NCI-H526 (cell line): ENCODE measurements around the gene RPS2.

ENCODE experiments used
- DNase-seq, 2 experiments: peaks; one replicate each; lab custom pipeline; 2025; lab: John Stamatoyannopoulos, UW

RPS2 gene

DNA sequence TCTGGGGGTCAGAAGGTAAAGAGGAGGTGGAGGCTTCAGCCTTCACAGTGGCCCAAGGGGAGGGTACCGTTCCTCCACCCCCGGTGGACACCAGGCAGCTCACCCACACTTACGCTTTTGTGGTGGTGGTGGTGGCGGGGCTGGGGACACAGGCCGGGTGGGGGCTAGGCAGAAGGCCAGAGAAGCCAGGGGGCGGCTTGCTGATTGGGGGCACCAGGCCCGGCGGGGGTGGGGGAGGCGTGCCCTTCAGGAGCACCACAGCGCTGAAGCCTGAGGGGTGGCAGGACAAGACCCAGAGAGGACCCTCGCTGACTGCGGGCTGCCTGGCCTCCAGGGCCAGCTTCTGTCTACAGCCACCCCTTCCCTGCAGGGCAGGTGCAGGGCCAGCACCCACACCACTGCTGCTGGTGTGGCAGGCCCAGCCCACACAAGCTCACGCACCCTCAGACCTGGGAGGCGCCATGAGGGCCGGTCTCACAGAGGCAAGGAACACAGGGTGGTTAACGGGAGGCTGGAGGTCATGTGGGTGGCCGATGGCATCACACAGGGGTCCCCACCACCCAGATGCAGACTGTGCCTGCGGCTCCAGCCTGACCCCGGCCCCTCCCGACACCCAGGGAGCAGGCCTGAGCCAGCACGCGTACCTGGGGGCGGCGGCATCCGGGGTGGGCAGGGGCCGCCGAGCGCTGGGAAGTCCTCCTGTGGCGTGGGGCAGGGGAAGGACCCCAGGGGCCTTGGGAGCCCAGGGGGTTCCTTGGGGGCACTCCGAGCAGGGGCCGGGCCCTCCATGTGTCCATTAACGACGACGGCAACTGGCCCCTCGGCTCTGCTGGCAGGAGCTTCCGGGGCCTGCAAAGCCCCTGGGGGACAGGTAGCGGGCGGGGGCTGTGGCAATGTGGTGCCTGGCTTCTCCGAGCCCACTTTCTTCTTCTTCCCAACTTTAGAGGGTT is 34.5 kb upstream of the RPS2 start:
- DNase-seq: no peak

DNA sequence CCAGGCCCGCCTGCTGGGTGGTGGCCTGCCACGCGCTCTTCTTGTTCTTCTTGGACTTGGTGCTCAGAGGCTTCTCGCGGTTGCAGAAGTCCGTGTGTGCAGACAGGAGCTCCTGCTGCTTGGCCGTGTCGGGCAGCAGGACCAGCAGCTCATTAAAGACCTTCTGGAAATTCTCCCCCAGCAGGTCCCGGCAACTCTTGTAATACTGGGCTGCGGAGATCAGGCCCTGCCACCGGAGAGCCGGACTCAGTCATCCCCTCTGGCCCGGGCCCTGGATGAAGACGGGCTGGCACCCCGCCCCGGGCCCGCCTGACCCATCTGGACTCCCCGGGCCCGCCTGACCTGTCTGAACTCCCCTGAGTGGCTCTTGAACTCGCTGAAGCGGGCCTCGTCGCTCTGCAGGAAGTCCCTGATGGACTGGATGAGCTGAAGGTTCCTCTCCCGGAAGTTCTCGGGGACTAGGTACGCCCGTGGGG is 33.8 kb upstream of the RPS2 start:
- DNase-seq: no peak

DNA sequence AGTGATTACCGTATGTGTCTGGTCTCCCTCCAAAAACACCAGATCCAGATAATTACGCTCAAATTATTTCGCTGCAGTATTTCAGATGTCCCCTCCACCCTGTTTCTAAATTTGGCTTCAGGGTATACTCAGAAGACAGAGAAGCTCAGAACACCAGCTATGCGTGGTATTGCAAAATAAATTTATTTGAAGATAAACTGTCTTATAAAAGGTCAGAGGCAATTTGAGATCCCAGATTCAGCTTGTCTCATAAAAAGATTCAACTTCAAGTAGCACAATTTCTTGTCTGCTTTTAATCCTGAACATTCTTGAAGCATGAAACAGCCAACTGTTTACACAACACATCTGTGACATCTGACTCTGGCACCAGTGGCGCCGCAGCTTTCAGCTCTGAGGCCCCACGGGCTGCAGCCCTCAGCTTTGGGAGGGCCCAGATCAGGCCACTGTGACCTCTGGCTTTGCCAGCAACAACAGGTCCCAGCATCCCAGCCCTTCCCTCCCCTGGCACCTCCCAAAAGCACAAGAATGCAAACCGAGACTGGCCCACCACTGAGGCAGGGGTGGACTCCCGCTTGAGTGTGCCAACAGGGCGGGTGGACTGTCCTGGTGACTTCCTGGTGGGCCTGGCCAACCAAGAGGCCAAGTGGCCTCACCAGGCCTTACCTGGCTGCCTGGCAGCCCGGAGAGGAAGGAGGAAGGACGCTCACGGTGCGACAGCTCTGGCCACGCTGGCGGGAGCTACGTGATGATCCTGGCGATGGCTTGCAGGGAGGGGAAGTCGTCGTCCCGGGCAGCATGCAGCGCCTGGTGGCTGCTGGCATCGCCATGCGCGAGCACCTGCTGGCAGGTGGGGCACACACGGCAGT is 33.1 kb upstream of the RPS2 start:
- no peak for DNase-seq

DNA sequence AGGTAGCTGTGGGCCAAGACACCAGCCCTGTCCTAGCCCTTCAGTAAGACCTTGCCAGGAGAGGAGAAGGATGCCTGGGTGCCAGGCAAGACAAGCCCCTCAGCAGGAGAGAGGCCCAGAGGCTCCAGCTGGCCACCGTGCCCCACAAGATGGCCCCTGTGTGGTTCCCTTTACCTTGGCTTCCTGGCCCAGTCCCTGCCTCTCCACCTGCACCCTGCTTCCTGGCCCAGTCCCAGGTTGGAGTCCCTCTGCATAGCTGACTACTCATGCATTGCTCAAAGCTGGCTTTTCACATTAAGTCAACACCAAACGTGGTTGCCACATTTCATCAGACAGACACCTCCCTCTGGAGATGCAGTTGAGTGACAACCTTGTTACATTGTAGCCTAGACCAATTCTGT is 29.1 kb upstream of the RPS2 start:
- DNase-seq: no peak

DNA sequence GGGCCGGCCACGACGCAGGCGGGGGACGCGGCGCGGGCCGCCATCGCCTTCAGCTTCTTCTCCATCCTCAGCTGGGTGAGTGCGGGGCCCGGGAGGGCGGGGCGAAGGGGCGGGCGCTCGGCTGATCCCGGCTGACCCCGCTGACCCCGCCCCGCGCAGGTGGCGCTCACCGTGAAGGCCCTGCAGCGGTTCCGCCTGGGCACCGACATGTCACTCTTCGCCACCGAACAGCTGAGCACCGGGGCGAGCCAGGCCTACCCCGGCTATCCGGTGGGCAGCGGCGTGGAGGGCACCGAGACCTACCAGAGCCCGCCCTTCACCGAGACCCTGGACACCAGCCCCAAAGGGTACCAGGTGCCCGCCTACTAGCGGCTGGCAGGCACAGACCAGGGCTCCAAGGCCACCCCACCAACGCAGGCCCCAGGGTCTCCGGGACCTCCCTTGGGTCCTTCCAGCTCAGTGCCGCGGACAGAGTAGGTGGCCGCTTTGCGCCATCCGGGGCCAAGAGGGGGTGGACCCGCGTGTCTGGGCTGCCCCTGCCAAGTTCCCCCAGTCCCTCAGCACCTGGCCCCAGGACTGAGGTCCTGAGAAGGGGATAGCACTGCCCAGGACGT is 28.2 kb upstream of the RPS2 start:
- no peak for DNase-seq

DNA sequence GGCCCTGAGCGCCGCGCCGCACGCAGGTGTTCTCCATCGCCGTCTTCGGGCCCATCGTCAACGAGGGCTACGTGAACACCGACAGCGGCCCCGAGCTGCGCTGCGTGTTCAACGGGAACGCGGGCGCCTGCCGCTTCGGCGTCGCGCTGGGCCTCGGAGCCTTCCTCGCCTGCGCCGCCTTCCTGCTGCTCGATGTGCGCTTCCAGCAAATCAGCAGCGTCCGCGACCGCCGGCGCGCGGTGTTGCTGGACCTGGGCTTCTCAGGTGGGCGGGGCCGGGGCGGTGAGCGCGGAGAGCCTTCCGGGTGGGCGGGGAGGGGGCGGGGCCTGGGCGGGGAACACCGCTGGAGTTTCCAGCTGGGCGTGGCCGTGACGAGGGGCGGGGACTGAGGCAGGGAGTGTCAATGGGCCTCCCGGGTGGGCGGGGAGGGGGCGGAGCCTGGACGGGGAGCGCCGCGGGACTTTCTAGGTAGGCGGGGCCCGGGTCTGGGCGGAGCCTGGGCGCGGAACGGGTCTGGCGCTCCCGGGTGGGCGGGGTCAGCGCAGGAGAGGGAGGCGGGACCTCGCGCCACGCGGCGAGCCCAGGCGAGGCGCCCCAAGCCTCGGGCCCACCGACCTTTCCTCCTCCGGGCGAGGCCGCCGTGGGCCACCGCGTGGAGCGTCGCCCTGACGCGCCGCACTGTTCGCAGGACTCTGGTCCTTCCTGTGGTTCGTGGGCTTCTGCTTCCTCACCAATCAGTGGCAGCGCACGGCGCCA is 27.5 kb upstream of the RPS2 start:
- DNase-seq: peak in 1 of 2 experiments; percentile 92

DNA sequence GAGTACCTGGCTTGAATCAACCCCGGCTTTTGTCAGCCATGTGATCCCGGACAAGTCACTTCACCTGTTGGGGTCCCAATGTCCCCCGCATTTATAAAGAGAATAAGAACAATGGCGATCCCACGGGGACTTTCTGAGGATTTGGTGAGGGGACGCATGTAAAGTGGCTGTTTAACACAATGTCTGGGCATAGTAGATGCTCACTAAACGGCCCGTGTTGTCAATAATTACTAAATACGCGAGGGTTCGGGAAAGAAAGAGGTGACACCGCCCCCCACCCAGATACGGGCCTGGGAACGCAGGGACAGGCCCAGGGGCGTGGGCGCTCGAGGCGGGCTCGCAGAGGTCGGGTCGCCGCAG is 26.9 kb upstream of the RPS2 start:
- DNase-seq: no peak

DNA sequence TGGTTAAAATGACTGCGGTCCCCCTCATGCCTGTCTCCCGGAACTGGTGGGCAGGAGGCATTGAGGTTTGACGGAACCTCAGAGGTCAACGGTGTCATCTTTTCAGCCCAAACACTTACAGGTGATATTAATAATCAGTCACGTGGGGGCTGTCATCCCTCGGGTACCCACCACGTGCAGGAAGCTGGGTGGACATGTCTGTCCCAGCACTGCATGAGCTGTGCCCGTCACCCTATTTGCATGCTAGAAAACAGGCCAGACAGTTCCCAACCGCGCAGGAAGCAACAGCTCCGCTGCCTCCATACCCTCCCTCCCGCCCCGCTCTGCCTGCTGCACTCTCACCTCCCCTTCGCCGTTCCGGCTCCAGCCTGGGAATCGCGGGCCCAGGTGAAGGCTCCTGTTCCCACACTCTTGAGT is 26.5 kb upstream of the RPS2 start:
- DNase-seq: peak in 1 of 2 experiments; percentile 66

DNA sequence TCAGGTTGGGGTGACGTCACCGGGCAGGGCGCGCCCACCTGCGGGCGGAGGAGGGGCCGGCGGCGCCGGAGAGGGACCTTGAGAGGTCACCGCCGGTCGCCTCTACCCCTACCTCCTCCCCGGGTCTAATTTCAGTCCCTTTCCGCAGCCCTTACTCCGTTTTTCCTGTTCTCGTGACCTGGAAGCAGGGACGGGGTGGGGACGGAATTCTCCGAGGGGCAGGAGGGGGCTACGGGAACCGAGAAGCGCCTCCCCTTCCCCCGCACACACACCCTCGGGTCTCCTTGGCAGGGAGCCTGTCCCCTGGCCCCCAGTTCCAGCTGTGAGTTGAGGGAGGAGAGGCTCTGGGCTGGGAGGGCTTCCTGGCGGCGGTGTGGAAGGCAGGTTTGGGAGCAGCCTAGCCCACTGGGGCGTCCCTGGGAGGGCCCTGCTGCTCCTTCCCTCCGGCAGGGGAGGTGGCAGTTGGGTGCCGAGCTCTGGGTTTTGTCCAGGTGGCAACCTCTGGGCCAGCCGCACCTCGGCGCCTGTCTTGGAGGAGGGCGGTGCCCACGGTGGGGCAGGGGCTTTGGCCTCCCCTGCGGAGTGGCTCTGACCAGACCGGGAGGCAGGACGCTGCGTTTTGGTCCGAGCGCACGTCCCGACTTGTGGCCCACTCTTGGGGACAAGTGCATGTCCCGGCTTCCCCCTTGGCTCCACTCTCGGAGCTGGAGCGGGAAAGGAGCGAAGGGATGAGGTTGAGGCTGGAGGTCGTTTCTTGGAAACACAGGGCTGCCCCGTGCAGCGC is 25.9 kb upstream of the RPS2 start:
- peak in 1 of 2 experiments; percentile 47 for DNase-seq

DNA sequence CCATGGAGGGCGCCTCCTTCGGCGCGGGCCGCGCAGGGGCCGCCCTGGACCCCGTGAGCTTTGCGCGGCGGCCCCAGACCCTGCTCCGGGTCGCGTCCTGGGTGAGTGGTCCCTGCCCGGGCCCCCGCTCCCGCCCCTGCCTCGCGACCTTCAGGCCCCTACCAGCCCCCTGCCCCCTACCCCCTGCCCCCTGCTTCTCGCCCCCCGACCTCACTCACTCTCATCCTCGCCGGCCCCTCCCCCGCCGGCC is 25.4 kb upstream of the RPS2 start:
- no peak for DNase-seq

DNA sequence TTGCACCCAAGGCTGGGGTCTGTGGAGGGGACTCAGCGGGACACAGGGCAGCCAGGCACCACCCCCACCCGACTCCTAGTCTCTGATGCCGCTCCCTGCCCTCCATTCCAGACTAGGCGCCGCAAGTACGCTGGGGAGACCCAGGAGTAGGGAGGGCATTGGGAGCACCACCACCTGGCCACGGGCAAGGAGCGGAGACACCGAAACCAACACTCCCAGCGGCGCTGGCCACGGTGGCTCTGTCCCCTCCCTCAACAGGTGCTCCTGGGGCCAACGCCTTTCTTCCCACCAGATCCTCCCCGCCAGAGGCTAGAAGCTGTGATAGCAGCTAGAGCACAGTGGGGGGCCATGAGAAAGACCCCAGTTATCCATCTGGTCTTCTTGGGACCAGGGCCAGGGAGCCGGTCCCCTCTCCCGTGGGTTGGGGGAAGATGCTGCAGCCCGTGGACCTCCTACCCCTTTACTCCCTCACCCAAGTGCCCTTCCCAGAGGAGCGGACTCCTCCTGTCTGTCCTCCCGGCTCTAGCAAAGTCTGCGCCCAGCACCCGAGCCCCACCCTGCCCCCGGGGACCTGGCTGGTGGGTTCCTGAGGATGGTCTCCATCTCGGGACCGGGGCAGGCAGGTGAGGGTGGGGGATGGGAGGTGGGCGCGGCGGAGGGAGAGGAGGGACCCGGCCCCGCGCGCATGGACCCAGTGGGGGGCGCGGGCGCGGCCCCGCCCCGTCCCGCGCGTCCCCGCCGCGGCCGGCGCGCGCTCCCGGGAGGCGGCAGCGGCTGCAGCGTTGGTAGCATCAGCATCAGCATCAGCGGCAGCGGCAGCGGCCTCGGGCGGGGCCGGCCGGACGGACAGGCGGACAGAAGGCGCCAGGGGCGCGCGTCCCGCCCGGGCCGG is 24.8 kb upstream of the RPS2 start, which contains the start of gene SYNGR3:
TSS of gene SYNGR3 (plus strand) at position 762 of the 892 bp plus-strand sequence. CDS start 133 bp downstream, outside the sequence.
- peak in 1 of 2 experiments; percentile 49 for DNase-seq

DNA sequence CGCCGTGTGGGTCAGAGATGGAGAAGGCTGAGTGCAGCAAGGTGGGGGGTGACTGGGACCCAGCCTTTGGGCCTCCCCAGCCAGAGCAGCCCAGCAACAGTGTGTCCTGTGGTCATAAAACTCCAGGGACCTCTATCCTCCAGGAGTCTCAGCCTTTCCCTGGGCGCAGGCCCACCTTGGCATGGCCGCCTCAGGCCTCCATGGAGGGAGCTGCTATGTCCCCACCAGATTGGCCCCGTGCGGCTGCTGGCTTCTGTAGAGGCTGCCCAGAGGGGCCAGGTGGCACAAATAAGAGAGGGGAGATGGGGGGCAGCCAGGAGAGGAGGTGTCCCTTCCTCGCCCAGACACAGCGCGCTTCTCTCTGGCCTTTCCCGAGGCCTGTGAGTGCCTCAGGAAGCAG is 22.6 kb upstream of the RPS2 start:
- DNase-seq: no peak

DNA sequence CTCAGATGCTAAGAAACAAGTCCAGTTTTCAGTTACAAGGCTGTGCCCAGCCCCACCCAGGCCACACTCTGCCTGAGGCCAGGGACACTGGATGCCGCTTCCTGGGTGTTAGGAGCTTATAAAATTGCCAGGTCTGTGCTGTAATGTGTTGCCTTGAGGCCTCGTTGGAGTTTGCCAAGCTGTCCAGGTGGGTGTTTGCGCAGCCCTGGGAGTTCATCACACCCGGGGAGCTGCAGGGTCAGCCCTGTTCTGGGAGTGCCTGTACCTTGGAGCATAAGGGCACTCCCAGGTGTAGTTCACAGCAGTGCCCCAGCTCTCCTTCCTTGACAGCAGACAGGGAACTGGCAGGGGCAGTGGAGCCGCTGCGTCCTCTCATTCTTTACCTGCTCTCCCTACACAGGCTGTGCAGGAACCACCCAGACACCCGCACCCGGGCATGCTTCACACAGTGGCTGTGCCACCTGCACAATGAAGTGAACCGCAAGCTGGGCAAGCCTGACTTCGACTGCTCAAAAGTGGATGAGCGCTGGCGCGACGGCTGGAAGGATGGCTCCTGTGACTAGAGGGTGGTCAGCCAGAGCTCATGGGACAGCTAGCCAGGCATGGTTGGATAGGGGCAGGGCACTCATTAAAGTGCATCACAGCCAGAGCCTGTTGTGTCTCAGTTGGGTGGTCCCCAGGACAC is 21.0 kb upstream of the RPS2 start:
- DNase-seq: no peak

DNA sequence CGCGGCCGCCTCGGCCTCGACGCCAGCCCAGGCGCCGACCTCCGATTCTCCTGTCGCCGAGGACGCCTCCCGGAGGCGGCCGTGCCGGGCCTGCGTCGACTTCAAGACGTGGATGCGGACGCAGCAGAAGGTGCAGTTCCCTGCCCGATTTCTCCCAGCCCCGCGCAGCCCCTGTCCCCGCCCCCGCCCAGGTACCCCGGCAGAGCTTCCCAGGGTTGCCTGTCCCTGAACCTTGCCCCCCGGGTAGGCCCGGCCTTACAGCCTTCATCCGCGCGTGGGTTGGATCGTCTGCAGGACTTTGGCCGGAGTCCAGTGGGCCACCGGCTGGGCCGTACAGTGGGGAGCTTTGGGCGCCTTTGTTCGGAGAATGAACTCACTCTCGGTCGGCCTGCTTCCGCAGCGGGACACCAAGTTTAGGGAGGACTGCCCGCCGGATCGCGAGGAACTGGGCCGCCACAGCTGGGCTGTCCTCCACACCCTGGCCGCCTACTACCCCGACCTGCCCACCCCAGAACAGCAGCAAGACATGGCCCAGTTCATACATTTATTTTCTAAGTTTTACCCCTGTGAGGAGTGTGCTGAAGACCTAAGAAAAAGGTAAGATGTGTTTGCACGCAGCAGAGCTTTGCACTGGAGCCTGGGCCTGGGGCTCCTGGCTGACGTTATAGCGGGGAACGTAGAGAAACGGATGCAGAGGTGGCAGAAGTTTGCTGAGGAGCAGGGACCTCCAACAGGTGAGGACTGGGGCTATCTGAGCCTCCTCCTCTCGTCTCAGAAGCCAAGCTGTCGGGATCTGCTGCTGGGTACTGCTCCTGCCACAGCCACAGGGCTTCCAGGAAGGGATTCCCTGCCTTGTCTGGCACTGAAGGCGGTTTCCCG is 20.0 kb upstream of the RPS2 start:
- peak in 1 of 2 experiments; percentile 58 for DNase-seq

DNA sequence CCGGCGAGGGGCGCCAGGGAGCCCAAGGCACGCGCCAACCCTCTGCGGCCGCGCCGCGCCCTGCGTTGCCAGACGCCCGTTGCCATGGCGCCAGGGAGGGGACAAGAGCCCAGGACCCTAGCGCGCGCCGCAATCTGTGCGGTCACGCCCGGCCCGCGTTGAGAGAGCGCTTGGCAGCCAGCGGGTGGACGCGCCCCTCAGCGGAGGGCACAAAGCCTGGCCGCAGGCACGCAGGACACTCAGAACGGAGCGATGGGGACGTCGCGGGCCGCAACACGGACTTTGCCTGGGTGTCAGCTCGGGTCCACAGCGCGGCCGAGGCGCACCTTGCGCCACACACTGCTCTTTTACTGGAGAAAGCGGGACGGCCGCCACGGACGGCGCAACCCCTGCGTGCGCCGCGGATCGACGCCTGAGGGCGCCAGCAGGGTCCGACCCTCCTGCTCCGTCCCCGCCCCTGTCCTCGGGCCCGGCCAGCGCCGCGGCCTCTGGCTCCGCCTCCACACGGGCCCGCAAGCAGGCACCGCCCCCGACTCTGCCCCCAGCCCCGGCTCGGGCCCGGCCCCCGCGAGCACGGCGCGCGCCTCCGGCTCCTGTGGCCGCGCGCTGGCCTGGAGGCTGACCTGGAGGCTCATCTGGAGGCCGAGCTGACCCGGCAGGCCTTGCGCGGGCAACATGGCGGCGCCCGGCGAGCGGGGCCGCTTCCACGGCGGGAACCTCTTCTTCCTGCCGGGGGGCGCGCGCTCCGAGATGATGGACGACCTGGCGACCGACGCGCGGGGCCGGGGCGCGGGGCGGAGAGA is 19.1 kb upstream of the RPS2 start, which contains the start of gene GFER:
TSS of gene GFER (plus strand) at position 650 of the 803 bp plus-strand sequence. CDS start at position 676, 26 bp downstream.
- peak; percentile 70 to 89 for DNase-seq

DNA sequence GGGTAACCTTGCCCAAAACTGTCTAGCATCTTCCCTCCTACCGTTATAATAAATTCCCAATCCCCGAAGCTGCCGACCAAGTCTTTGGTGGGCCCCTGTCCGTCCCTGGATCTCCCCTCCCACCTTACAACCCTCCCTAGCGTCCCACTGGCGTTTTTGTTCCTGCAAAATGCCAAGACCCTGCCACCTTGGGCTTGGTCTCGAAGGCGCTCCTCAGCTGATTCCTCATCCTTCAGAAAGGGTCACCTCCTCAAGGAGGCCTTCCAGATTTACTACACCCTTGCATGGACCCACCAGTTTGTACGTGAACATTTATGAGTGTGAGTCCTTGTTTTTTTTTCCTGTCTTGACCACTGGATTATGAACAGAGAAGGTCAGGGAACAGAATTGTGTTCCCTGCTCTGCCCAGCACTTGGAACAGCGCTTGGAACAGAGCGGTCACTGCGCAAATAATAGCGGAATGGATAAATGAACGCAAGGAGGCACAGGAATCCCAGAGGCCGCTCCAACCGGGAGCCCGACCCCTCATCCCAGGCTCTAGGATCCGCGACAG is 18.4 kb upstream of the RPS2 start:
- DNase-seq: no peak

DNA sequence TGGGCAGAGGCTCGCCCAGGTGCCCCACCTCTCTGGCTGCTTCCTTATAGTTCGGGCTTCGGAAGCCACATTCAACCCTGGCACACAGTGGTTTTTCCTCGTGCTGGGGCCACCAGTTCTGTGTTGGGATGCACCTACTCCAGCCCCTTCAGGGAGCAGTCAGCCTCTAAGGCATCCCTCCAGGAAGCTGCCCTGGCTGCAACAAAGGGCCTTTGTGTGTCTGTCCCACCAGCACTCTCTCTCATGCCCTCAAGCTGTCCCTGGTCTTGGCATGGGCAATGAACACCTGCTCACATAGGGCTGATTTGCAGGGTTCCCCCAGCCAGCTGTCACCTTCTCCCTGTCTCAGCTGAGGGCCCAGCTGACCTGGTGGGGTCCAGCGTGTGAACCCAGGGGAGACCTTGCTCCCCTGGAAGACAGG is 17.4 kb upstream of the RPS2 start:
- DNase-seq: peak; percentile 83 to 88
